ENCODE measurements around the gene KRT13.

GRCh38 chr17:41486316-41486715 is 19.1 kb downstream of the KRT13 start:
- TF ChIP-seq, protein P1, sequence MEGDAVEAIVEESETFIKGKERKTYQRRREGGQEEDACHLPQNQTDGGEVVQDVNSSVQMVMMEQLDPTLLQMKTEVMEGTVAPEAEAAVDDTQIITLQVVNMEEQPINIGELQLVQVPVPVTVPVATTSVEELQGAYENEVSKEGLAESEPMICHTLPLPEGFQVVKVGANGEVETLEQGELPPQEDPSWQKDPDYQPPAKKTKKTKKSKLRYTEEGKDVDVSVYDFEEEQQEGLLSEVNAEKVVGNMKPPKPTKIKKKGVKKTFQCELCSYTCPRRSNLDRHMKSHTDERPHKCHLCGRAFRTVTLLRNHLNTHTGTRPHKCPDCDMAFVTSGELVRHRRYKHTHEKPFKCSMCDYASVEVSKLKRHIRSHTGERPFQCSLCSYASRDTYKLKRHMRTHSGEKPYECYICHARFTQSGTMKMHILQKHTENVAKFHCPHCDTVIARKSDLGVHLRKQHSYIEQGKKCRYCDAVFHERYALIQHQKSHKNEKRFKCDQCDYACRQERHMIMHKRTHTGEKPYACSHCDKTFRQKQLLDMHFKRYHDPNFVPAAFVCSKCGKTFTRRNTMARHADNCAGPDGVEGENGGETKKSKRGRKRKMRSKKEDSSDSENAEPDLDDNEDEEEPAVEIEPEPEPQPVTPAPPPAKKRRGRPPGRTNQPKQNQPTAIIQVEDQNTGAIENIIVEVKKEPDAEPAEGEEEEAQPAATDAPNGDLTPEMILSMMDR (IDR thresholded peaks at IDR 0.05) = no peak
- no peak for TF ChIP-seq ZFX (IDR thresholded peaks at IDR 0.05; ENCODE audit: borderline replicate concordance)
